ENCODE measurements around the gene TP53TG3D. TPM values are rescaled to one million over a fixed set of nuclear protein-coding genes. Genes with fewer than 3 reads are reported as not detected.
"Not testable (repeated sequence)": the region's sequence is repeated elsewhere in the genome, so short reads cannot be mapped to it uniquely, and the experiment has no call there.

The TP53TG3D gene
- polyA plus RNA-seq, 3 donors = not detected

DNA sequence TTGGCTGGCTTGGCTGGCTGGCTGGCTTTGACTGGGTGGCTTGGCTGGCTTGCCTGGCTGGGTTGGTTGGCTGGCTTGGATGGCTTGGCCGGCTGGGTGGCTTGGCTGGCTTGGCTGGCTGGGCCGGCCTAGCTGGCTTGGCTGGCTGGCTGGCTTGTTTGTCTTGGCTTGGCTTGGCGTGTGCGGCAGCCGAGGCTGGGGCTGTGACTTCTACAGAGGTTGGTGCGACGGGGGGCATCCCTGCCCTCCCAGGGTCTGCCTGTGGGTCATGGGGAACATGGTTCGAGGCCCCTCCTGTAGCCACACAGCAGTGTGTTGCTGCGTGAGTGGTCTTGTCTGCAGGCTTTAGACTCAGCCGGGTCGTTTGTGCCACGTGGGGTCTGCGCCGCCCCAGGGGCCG, 33.1 kb downstream of the TP53TG3D start:
- intact Hi-C loops (cut with micrococcal nuclease); DNase-seq; H3K9me3 ChIP-seq (replicated peaks in 1 of 2; ENCODE audit: control insufficient read depth in 1 of 2, insufficient read depth in 1 of 2, low read length in 2 of 2); H3K4me1 ChIP-seq (ENCODE audit: control insufficient read depth in 1 of 2, insufficient read depth in 2 of 2, low read length in 2 of 2); H3K36me3 Mint-ChIP-seq; H3K4me1 Mint-ChIP-seq; H3K4me3 Mint-ChIP-seq; H3K79me2 ChIP-seq (ENCODE audit: insufficient read depth, low read length); H3K36me3 ChIP-seq (replicated peaks in 1 of 2; ENCODE audit: control insufficient read depth in 1 of 2, insufficient read depth in 2 of 2, low read length in 2 of 2); H4K20me1 ChIP-seq (ENCODE audit: insufficient read depth, low read length); H2AFZ ChIP-seq (ENCODE audit: insufficient read depth, low read depth, low read length, poor library complexity, severe bottlenecking); H3K27me3 ChIP-seq (ENCODE audit: control insufficient read depth in 2 of 2, insufficient read depth in 2 of 2, low read length in 2 of 2); H3K4me3 ChIP-seq (replicated peaks in 1 of 3; ENCODE audit: low read depth in 2 of 3, low read length in 3 of 3); H3K4me2 ChIP-seq (replicated peaks; ENCODE audit: extremely low read depth, low read length, poor library complexity, severe bottlenecking); H3K27me3 Mint-ChIP-seq (ENCODE audit: low read depth in 3 of 3); H3K27ac Mint-ChIP-seq; H3K27ac ChIP-seq (ENCODE audit: low read depth in 1 of 2, low read length in 2 of 2); H3K9ac ChIP-seq (ENCODE audit: insufficient read depth, low read length, poor library complexity, severe bottlenecking): not testable (repeated sequence)
- 92% methylated on average over 2 of the region's 15 CpGs for WGBS (ENCODE audit: insufficient coverage)
- H3K9me3 Mint-ChIP-seq = peaks cover 5 to 22% (median 10%) of the 10 kb centered on the region in 7 donors

DNA sequence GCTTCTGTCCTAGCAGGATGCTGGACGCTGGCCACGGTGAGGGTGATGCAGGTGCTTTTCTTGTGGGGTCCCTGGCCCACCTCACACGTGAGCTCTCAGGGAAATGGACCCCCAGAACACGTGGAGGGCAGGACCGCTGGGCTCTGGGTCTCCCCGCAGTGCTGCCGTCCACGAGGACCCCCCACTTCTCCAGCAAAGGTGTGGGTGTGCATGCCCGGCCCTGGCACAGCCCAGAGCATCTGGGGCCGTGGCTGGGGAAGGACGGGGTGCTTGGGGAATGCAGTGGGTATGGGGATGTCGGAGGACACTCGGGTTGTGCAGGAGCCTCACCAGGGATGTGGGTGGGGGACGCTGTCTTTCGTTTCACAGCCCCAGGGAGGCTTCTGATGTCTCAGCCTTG, 34.7 kb downstream of the TP53TG3D start:
- H3K4me1 ChIP-seq (ENCODE audit: control insufficient read depth in 1 of 2, insufficient read depth in 2 of 2, low read length in 2 of 2); H4K20me1 ChIP-seq (ENCODE audit: insufficient read depth, low read length); H3K36me3 Mint-ChIP-seq; H3K27ac ChIP-seq (ENCODE audit: low read depth in 1 of 2, low read length in 2 of 2); H3K36me3 ChIP-seq (replicated peaks in 1 of 2; ENCODE audit: control insufficient read depth in 1 of 2, insufficient read depth in 2 of 2, low read length in 2 of 2); H3K79me2 ChIP-seq (ENCODE audit: insufficient read depth, low read length); H3K9ac ChIP-seq (ENCODE audit: insufficient read depth, low read length, poor library complexity, severe bottlenecking); H2AFZ ChIP-seq (ENCODE audit: insufficient read depth, low read depth, low read length, poor library complexity, severe bottlenecking); H3K27me3 ChIP-seq (ENCODE audit: control insufficient read depth in 2 of 2, insufficient read depth in 2 of 2, low read length in 2 of 2); H3K27me3 Mint-ChIP-seq (ENCODE audit: low read depth in 3 of 3); H3K4me1 Mint-ChIP-seq; H3K27ac Mint-ChIP-seq; H3K4me2 ChIP-seq (replicated peaks; ENCODE audit: extremely low read depth, low read length, poor library complexity, severe bottlenecking); H3K4me3 Mint-ChIP-seq; H3K9me3 ChIP-seq (replicated peaks in 1 of 2; ENCODE audit: control insufficient read depth in 1 of 2, insufficient read depth in 1 of 2, low read length in 2 of 2); DNase-seq; H3K4me3 ChIP-seq (replicated peaks in 1 of 3; ENCODE audit: low read depth in 2 of 3, low read length in 3 of 3); intact Hi-C loops (cut with micrococcal nuclease): not testable (repeated sequence)
- WGBS (ENCODE audit: insufficient coverage) = no CpG with 5 or more reads among the region's 15 CpGs
- H3K9me3 Mint-ChIP-seq = peaks cover 1 to 17% (median 7%) of the 10 kb centered on the region in 7 donors

DNA sequence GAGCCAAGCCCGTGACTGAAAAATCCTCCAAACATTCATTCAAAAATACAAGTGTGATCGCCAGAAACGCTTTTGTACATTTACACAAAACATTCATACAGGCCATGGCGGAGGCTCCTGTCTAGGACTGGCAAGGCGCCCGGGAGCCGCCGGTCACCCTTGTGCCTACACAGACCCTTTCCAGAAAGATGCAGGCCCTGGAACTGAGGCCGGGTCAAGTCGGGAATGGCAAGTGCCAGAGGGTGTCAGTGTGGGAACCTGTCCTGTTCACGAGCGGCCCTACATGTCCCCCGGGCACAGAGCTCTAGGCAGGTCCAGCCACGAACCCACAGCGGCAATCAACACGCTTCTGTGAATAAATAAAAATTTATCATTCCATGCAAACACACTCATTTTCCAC, 36.1 kb downstream of the TP53TG3D start:
- intact Hi-C loops (cut with micrococcal nuclease); H3K36me3 ChIP-seq (replicated peaks in 1 of 2; ENCODE audit: control insufficient read depth in 1 of 2, insufficient read depth in 2 of 2, low read length in 2 of 2); H3K4me3 ChIP-seq (replicated peaks in 1 of 3; ENCODE audit: low read depth in 2 of 3, low read length in 3 of 3); H3K36me3 Mint-ChIP-seq; DNase-seq; H3K9me3 ChIP-seq (replicated peaks in 1 of 2; ENCODE audit: control insufficient read depth in 1 of 2, insufficient read depth in 1 of 2, low read length in 2 of 2); H3K27me3 ChIP-seq (ENCODE audit: control insufficient read depth in 2 of 2, insufficient read depth in 2 of 2, low read length in 2 of 2); H3K27ac Mint-ChIP-seq; H3K4me2 ChIP-seq (replicated peaks; ENCODE audit: extremely low read depth, low read length, poor library complexity, severe bottlenecking); H3K4me1 ChIP-seq (ENCODE audit: control insufficient read depth in 1 of 2, insufficient read depth in 2 of 2, low read length in 2 of 2); H3K9ac ChIP-seq (ENCODE audit: insufficient read depth, low read length, poor library complexity, severe bottlenecking); H3K27ac ChIP-seq (ENCODE audit: low read depth in 1 of 2, low read length in 2 of 2); H2AFZ ChIP-seq (ENCODE audit: insufficient read depth, low read depth, low read length, poor library complexity, severe bottlenecking); H3K4me3 Mint-ChIP-seq; H4K20me1 ChIP-seq (ENCODE audit: insufficient read depth, low read length); H3K27me3 Mint-ChIP-seq (ENCODE audit: low read depth in 3 of 3); H3K79me2 ChIP-seq (ENCODE audit: insufficient read depth, low read length); H3K4me1 Mint-ChIP-seq: not testable (repeated sequence)
- WGBS (ENCODE audit: insufficient coverage) = no CpG with 5 or more reads among the region's 16 CpGs
- H3K9me3 Mint-ChIP-seq = peaks cover 1 to 17% (median 7%) of the 10 kb centered on the region in 7 donors

DNA sequence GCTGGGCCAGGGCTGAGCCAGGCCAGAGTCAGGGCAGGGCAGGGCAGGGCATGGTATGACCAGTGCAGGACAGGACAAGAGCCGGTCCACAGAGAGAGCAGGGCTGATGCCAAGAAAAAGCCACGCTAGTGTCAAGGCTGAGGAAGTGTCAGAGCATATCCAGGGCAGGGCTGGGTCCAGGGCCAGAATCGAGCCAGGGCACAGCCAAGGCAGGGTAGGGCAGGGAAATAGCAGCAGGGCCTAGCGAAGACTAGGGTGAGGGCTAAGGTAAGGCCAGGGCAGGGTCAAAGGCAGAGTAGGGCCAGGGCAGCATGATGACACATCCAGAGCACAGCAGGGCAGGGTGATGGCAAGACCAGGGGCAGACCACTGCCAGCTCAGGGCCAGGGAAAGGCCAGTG, 49.7 kb downstream of the TP53TG3D start:
- H4K20me1 ChIP-seq (ENCODE audit: insufficient read depth, low read length); H3K36me3 Mint-ChIP-seq; H3K36me3 ChIP-seq (replicated peaks in 1 of 2; ENCODE audit: control insufficient read depth in 1 of 2, insufficient read depth in 2 of 2, low read length in 2 of 2); H3K9me3 Mint-ChIP-seq; H3K9ac ChIP-seq (ENCODE audit: insufficient read depth, low read length, poor library complexity, severe bottlenecking); H3K27ac Mint-ChIP-seq; H3K79me2 ChIP-seq (ENCODE audit: insufficient read depth, low read length); H3K27me3 ChIP-seq (ENCODE audit: control insufficient read depth in 2 of 2, insufficient read depth in 2 of 2, low read length in 2 of 2); H3K4me2 ChIP-seq (replicated peaks; ENCODE audit: extremely low read depth, low read length, poor library complexity, severe bottlenecking); H3K4me1 ChIP-seq (ENCODE audit: control insufficient read depth in 1 of 2, insufficient read depth in 2 of 2, low read length in 2 of 2); H3K4me1 Mint-ChIP-seq; DNase-seq; H3K27me3 Mint-ChIP-seq (ENCODE audit: low read depth in 3 of 3); H3K9me3 ChIP-seq (replicated peaks in 1 of 2; ENCODE audit: control insufficient read depth in 1 of 2, insufficient read depth in 1 of 2, low read length in 2 of 2); H3K4me3 Mint-ChIP-seq; intact Hi-C loops (cut with micrococcal nuclease); H2AFZ ChIP-seq (ENCODE audit: insufficient read depth, low read depth, low read length, poor library complexity, severe bottlenecking); H3K4me3 ChIP-seq (replicated peaks in 1 of 3; ENCODE audit: low read depth in 2 of 3, low read length in 3 of 3); H3K27ac ChIP-seq (ENCODE audit: low read depth in 1 of 2, low read length in 2 of 2): not testable (repeated sequence)
- no CpG with 5 or more reads among the region's 4 CpGs for WGBS (ENCODE audit: insufficient coverage)
